Activated T-cell treated with anti-CD3 and anti-CD28 coated beads for 24 hours (primary cell): ENCODE measurements around the gene AREL1.
"Not testable (repeated sequence)": the region's sequence is repeated elsewhere in the genome, so short reads cannot be mapped to it uniquely, and the experiment has no call there.

Experiments used
- DNase-seq: peaks from one replicate; pipeline ENCODE4 v3.0.0-alpha.2; 2020; ENCODE audit warnings: low read depth

The AREL1 gene, protein sequence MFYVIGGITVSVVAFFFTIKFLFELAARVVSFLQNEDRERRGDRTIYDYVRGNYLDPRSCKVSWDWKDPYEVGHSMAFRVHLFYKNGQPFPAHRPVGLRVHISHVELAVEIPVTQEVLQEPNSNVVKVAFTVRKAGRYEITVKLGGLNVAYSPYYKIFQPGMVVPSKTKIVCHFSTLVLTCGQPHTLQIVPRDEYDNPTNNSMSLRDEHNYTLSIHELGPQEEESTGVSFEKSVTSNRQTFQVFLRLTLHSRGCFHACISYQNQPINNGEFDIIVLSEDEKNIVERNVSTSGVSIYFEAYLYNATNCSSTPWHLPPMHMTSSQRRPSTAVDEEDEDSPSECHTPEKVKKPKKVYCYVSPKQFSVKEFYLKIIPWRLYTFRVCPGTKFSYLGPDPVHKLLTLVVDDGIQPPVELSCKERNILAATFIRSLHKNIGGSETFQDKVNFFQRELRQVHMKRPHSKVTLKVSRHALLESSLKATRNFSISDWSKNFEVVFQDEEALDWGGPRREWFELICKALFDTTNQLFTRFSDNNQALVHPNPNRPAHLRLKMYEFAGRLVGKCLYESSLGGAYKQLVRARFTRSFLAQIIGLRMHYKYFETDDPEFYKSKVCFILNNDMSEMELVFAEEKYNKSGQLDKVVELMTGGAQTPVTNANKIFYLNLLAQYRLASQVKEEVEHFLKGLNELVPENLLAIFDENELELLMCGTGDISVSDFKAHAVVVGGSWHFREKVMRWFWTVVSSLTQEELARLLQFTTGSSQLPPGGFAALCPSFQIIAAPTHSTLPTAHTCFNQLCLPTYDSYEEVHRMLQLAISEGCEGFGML

GRCh38 chr14:74712499-74713394, at the start of gene AREL1, which contains the start of gene FCF1:
Gene AREL1, minus strand, starts transcription at chr14:74713080. Its CDS starts 27,465 bp downstream, at chr14:74685615.
Gene FCF1, plus strand, starts transcription at chr14:74713144. Its CDS starts 54 bp downstream, at chr14:74713198.
- peak; percentile 78 for DNase-seq

- not testable (repeated sequence) for DNase-seq
These were observed 45.6 kb upstream of the AREL1 start for GRCh38 chr14:74758505-74758904.

DNA sequence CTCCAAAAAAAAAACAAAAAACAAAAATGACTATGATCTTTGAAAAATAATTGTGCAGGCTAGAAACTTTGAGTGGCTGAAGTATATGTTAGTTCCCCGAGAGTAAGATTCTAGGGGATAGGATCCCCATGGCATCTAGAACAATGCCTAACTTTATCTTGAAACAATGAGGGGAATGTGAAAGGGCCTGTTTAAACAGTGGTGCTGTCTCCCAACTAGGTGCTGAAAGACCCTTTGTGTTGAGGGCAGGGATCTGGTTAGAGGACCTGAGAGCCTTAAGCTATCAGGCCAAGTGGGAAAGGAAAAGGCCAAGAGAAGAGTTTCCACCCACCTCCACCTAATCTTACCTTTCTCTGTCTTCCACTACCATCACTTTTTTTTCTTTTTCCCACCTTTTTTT, 43.4 kb upstream of the AREL1 start:
- DNase-seq: no peak

DNA sequence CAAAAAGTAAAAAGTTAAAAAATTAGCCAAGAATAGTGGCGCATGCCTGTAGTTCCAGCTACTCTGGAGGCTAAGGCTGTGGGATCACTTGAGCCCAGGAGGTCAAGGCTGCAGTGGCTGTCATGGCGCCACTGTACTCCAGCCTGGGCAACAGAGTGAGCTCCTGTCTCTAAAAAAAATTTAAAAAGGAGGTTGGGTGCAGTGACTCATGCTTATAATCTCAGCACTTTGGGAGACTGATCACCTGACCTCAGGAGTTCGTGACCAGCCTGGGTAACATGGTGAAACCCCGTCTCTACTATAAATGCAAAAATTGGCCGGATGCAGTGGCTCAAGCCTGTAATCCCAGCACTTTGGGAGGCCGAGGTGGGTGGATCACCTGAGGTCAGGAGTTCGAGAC, 42.0 kb upstream of the AREL1 start:
- no peak for DNase-seq

- DNase-seq: no peak
These were observed 41.3 kb upstream of the AREL1 start for GRCh38 chr14:74754157-74754556.

GRCh38 chr14:74747237-74747636, 34.4 kb upstream of the AREL1 start:
- DNase-seq: no peak

DNA sequence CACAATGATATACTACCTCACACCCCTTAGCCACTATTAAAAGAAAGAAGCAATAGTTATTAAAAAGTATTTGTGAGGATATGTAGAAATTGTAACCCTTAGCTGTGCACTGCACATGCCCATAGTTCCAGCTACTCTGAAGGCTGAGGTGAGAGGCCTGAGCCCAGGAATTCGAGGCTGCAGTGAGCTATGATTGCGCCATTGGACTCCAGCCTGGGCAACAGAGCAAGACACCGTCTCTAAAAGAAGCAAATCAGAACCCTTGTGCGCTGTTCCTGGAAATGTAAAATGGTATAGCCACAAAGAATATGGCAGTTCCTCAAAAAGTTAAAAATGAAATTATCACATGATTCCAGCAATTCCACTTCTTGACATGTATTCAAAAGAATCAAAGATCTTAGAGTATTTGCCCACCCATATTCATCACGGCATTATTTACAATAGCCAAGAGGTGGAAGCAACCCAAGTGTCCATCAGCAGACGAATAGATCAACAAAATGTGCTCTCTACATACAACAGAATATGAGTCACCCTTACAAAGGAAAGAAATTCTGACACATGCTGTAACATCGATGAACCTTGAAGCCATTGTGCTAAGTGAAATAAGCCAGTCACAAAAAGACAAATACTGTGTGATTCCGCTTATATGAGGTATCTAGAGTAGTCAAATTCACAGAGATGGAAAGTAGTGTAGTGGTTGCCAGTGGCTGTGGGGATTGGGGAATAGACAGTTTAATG, 26.6 kb upstream of the AREL1 start:
- no peak for DNase-seq

GRCh38 chr14:74737753-74738325, 25.0 kb upstream of the AREL1 start:
- no peak for DNase-seq

DNA sequence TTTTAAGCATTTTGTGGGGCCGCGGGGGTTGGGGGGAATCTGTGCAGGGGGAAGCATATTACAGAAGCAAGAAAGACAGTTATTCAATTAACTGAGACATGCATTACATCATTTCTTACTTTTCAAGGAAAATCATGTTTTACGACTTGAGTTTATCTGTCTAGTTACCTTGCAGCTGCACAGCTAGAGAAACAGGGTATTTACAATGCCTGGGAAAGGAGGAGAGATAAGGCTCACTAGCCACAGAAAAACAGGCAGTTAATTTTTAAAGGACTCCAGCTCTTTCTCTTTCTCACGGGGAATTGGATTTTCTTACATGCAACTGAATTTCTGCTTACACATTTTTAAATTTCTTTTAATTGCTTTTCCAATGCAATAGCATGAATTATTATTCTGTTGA, 22.2 kb upstream of the AREL1 start:
- DNase-seq: no peak

GRCh38 chr14:74733221-74733620, 20.3 kb upstream of the AREL1 start:
- no peak for DNase-seq

DNA sequence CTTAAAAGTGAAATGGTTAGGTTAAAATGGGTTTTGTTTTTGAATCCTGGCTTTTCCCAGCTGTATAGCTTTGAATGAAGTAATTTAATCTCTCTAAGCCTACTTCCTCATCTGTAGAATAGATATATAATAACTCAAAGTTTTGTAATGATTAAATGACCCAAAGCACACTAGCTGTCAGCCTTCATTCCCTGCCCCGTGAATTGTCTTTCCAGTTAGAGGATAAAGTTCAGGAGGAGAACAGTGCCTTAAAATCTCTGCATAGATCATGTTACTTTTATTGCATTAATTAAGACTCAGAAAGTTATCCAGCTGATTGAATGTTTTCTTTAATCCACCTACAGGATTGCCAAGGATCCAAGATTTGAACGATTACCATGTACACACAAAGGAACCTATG, 19.5 kb upstream of the AREL1 start:
- no peak for DNase-seq

- no peak for DNase-seq
These were observed 10.3 kb upstream of the AREL1 start for GRCh38 chr14:74723134-74723533.

GRCh38 chr14:74720526-74720925, 7.6 kb upstream of the AREL1 start:
- no peak for DNase-seq

GRCh38 chr14:74713395-74713735, 485 bp upstream of the AREL1 start:
- no peak for DNase-seq

GRCh38 chr14:74711651-74712050, 1.2 kb downstream of the AREL1 start:
- no peak for DNase-seq

DNA sequence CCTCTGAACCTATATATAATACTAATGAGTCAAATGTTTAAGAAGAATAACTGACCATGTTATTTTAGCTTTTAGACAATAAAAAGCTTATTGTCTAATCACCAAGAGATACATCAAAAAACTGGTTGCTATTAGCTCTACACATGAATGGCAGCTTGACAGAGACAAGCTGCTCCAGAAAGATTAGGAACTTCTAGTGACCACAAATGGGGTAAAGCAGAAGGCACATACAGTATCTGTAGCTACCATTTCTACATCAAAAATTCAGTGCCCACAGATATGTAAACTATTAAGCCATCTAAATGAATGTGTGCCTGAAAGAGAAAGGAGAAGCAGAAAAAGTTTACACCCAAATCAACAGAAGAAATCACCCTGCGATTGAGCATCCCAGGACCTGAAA, 2.4 kb downstream of the AREL1 start:
- DNase-seq: no peak

DNA sequence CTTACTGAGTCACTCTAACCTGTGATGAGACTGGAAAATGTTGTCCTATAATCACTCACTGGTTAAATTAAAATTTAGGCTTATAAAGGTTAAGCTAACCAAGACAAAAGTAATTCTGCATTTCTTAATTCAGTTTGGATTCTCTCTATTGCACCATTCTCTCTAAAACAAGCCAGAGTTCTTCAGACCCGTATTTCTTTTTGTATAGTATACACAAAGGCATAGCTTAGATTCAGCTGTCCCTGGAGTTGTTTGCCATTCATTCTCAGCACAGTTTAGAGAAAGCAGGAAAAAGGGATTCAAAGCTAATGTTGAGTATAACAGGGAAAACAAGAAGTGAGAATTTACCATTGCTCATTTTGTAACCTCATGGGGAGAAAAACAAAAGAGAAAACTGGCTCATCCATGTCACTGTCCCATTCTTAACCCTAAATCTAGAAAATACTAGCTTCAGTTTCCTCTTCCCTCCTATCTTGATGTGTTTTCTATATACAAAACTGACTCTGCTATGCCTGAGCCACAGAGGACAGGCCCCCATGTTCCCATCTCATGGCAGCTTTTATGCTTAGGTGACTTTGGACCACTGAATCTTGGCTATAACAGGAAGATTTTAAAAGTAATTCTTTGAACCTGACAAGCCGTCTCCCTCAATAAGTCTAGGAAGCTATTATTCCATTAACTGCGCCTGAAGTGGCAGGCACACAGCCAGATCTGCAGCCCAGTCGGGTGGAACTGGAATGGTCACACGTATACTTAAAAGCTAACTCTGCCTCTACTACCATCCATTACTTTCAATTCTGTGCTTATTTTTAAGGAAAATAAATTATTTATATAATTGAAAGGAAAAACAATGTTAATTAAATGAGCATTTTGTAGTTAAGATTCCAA, 7.0 kb downstream of the AREL1 start:
- no peak for DNase-seq

GRCh38 chr14:74704656-74705055, 8.2 kb downstream of the AREL1 start:
- no peak for DNase-seq

GRCh38 chr14:74703043-74703442, 9.8 kb downstream of the AREL1 start:
- DNase-seq: no peak

- DNase-seq: no peak
These were observed 10.6 kb downstream of the AREL1 start for GRCh38 chr14:74702293-74702692.
